H9 (cell line): ENCODE data around the gene ZNF444. TPM values are rescaled to one million over a fixed set of nuclear protein-coding genes. Genes with fewer than 3 reads are reported as not detected.

Experiments used
- DNase-seq: peaks from one replicate; pipeline ENCODE4 v3.0.0-alpha.2; 2017
- H2AFZ ChIP-seq: one replicate; pipeline ENCODE4 v1.6.1; 2013; ENCODE audit warnings: mild to moderate bottlenecking, low read length, control low read depth, moderate library complexity
- H2AK5ac ChIP-seq: 2 replicates; pipeline ENCODE4 v1.6.1; 2013; ENCODE audit warnings: low read length, control low read depth, mixed read lengths; ENCODE audit not compliant: insufficient read length
- H2BK120ac ChIP-seq: one replicate; pipeline ENCODE4 v1.6.1; 2013; ENCODE audit warnings: low read depth, mild to moderate bottlenecking, low read length, control low read depth, inconsistent platforms; ENCODE audit not compliant: poor library complexity, severe bottlenecking
- H2BK12ac ChIP-seq: 2 replicates; pipeline ENCODE4 v1.6.1; 2013; ENCODE audit warnings: low read length, control low read depth, mixed read lengths, low read depth; ENCODE audit not compliant: insufficient read length
- H2BK15ac ChIP-seq: 2 replicates; pipeline ENCODE4 v1.6.1; 2013; ENCODE audit warnings: low read depth, low read length, control low read depth
- H2BK20ac ChIP-seq: one replicate; pipeline ENCODE4 v1.6.1; 2013; ENCODE audit warnings: low read depth, mild to moderate bottlenecking, low read length, control low read depth, inconsistent platforms; ENCODE audit not compliant: poor library complexity, severe bottlenecking
- H2BK5ac ChIP-seq: 2 replicates; pipeline ENCODE4 v1.6.1; 2013; ENCODE audit warnings: low read length, control low read depth, mixed read lengths; ENCODE audit not compliant: insufficient read length
- H3K14ac ChIP-seq: 2 replicates; pipeline ENCODE4 v1.6.1; 2013; ENCODE audit warnings: low read length, control low read depth; ENCODE audit not compliant: insufficient read depth
- H3K18ac ChIP-seq: 2 replicates; pipeline ENCODE4 v1.6.1; 2013; ENCODE audit warnings: low read depth, mild to moderate bottlenecking, mixed read lengths, low read length, control low read depth; ENCODE audit not compliant: insufficient read length
- H3K23ac ChIP-seq: 2 replicates; pipeline ENCODE4 v1.6.1; 2013; ENCODE audit warnings: low read length, control low read depth, mixed read lengths, low read depth; ENCODE audit not compliant: insufficient read length
- H3K23me2 ChIP-seq: 2 replicates; pipeline ENCODE4 v1.6.1; 2013; ENCODE audit warnings: low read depth, mild to moderate bottlenecking, mixed read lengths, low read length, control low read depth; ENCODE audit not compliant: insufficient read length, poor library complexity, severe bottlenecking
- H3K27ac ChIP-seq: 2 replicates; pipeline ENCODE4 v1.5.1; 2013; ENCODE audit warnings: low read length, control low read depth, mixed read lengths, low read depth; ENCODE audit not compliant: insufficient read length
- H3K27me3 ChIP-seq: 2 replicates; pipeline ENCODE4 v1.6.1; 2013; ENCODE audit warnings: low read length, control low read depth, inconsistent platforms; ENCODE audit not compliant: insufficient read depth
- H3K4ac ChIP-seq: 2 replicates; pipeline ENCODE4 v1.6.1; 2013; ENCODE audit warnings: low read depth, mild to moderate bottlenecking, control low read depth, inconsistent platforms, low read length, moderate library complexity
- H3K4me1 ChIP-seq: 2 replicates; pipeline ENCODE4 v1.6.1; 2013; ENCODE audit warnings: low read length, control low read depth, inconsistent platforms; ENCODE audit not compliant: insufficient read depth
- H3K4me2 ChIP-seq: 2 replicates; pipeline ENCODE4 v1.6.1; 2013; ENCODE audit warnings: low read length, control low read depth, mixed read lengths; ENCODE audit not compliant: insufficient read length, insufficient read depth
- H3K56ac ChIP-seq: 2 replicates; pipeline ENCODE4 v1.6.1; 2013; ENCODE audit warnings: low read depth, mild to moderate bottlenecking, mixed read lengths, low read length, control low read depth; ENCODE audit not compliant: insufficient read length
- H3K79me1 ChIP-seq: 2 replicates; pipeline ENCODE4 v1.6.1; 2013; ENCODE audit warnings: low read depth, mild to moderate bottlenecking, moderate library complexity, low read length, control low read depth, inconsistent platforms; ENCODE audit not compliant: insufficient read depth, poor library complexity, severe bottlenecking
- H3K79me2 ChIP-seq: 2 replicates; pipeline ENCODE4 v1.6.1; 2013; ENCODE audit warnings: low read length, control low read depth, inconsistent platforms; ENCODE audit not compliant: insufficient read depth
- H3K9ac ChIP-seq: 2 replicates; pipeline ENCODE4 v1.6.1; 2013; ENCODE audit warnings: low read length, control low read depth, mixed read lengths; ENCODE audit not compliant: insufficient read length; ENCODE audit errors: extremely low read depth
- H3K9me3 ChIP-seq: one replicate; pipeline ENCODE4 v1.6.1; 2013; ENCODE audit warnings: low read depth, low read length, inconsistent platforms; ENCODE audit not compliant: control insufficient read depth
- H3T11ph ChIP-seq: one replicate; pipeline ENCODE4 v1.6.1; 2013; ENCODE audit warnings: mild to moderate bottlenecking, low read length, control low read depth, inconsistent platforms
- H4K20me1 ChIP-seq: one replicate; pipeline ENCODE4 v1.6.1; 2013; ENCODE audit not compliant: control insufficient read depth, insufficient read length, insufficient read depth
- H4K5ac ChIP-seq: 2 replicates; pipeline ENCODE4 v1.6.1; 2013; ENCODE audit warnings: low read depth, mild to moderate bottlenecking, mixed read lengths, low read length, control low read depth; ENCODE audit not compliant: insufficient read length
- H4K8ac ChIP-seq: replicated peaks from 2 replicates; pipeline ENCODE4 v1.6.1; 2013; ENCODE audit warnings: low read length, control low read depth, mixed read lengths, low read depth; ENCODE audit not compliant: insufficient read length
- H4K91ac ChIP-seq: 2 replicates; pipeline ENCODE4 v1.6.1; 2013; ENCODE audit warnings: low read depth, mild to moderate bottlenecking, moderate library complexity, mixed read lengths, low read length, control low read depth; ENCODE audit not compliant: insufficient read length
- H3K27ac Mint-ChIP-seq, 3 experiments: 2 replicates in 2 of 3; 3 replicates in 1 of 3; pipeline ENCODE4 v1.8.0; 2020 to 2021; ENCODE audit warnings: mixed read lengths in 3 of 3, mild to moderate bottlenecking in 1 of 3, moderate library complexity in 1 of 3
- H3K27me3 Mint-ChIP-seq: 2 replicates; pipeline ENCODE4 v1.8.0; 2021; ENCODE audit warnings: low read depth, mild to moderate bottlenecking, moderate library complexity, mixed read lengths
- H3K36me3 Mint-ChIP-seq, 3 experiments: 2 replicates in 2 of 3; 3 replicates in 1 of 3; pipeline ENCODE4 v1.8.0; 2020 to 2021; ENCODE audit warnings: low read depth in 3 of 3, mixed read lengths in 3 of 3; ENCODE audit not compliant: insufficient read depth in 1 of 3
- H3K4me1 Mint-ChIP-seq, 2 experiments: 2 replicates each; pipeline ENCODE4 v1.8.0; 2020; ENCODE audit warnings: mixed read lengths in 2 of 2
- H3K4me3 Mint-ChIP-seq, 2 experiments: 2 replicates in 1 of 2; 3 replicates in 1 of 2; pipeline ENCODE4 v1.8.0; 2020 to 2021; ENCODE audit warnings: mild to moderate bottlenecking in 2 of 2, mixed read lengths in 2 of 2, moderate library complexity in 1 of 2
- H3K9me3 Mint-ChIP-seq, 2 experiments: 2 replicates in 1 of 2; 3 replicates in 1 of 2; pipeline ENCODE4 v1.8.0; 2020; ENCODE audit warnings: mild to moderate bottlenecking in 2 of 2, mixed read lengths in 2 of 2, moderate library complexity in 1 of 2
- WGBS: extraction: QIAGEN DNeasy Blood & Tissue Kit; methylation state at CpG from one replicate; pipeline ENCODE4 v1.1.7; 2013; ENCODE audit warnings: missing lambda C conversion rate, low lambda C conversion rate, mixed read lengths; ENCODE audit not compliant: insufficient read length; ENCODE audit errors: extremely low coverage; 5-methylcytosine and 5-hydroxymethylcytosine counted together
- total RNA-seq: library from RNA; stranded (reverse); gene quantifications from 2 replicates; pipeline ENCODE4 v1.2.1, GENCODE V29; 2021
- TF ChIP-seq, protein P1 (sequence below): fragments of 200-600 bp; sonication (generic); conservative IDR thresholded peaks from 3 replicates; pipeline ENCODE4 v1.8.0; 2021; ENCODE audit warnings: antibody characterized with exemption, mild to moderate bottlenecking

ZNF444 gene
- total RNA-seq, 1 experiment from 2014 or later: 49.7 TPM

GRCh38 chr19:56111601-56112312 lies 29.3 kb upstream of the ZNF444 start:
- H3K56ac ChIP-seq: no peak overlapping the region
- H3K4me1 ChIP-seq: peaks cover 13% of the 10 kb centered on the region
- H3K9ac ChIP-seq: no peak overlapping the region
- Mint-ChIP-seq H3K9me3 (no peaks in the 10 kb centered on the region; a peak in 1 of 5 replicates), H3K4me1 (peaks cover 63 to 74% of the 10 kb centered on the region in 2 experiments), H3K36me3 (peaks cover under 1 to 8% (median 2%) of the 10 kb centered on the region in 3 experiments; a peak in 5 of 7 replicates), H3K27ac (peak overlapping the region; percentile 59 to 73 (median 61); a peak in 2 of 7 replicates), H3K27me3 (no peaks in the 10 kb centered on the region), H3K4me3 (no peak overlapping the region)
- no peak overlapping the region for H3K18ac ChIP-seq
- no peak overlapping the region for H2AFZ ChIP-seq
- no peak overlapping the region for H4K91ac ChIP-seq
- no peak overlapping the region for H3K23ac ChIP-seq
- H3K79me2 ChIP-seq: peaks cover 72% of the 10 kb centered on the region
- H2AK5ac ChIP-seq: no peak overlapping the region
- DNase-seq: no peak
- TF ChIP-seq, protein P1, sequence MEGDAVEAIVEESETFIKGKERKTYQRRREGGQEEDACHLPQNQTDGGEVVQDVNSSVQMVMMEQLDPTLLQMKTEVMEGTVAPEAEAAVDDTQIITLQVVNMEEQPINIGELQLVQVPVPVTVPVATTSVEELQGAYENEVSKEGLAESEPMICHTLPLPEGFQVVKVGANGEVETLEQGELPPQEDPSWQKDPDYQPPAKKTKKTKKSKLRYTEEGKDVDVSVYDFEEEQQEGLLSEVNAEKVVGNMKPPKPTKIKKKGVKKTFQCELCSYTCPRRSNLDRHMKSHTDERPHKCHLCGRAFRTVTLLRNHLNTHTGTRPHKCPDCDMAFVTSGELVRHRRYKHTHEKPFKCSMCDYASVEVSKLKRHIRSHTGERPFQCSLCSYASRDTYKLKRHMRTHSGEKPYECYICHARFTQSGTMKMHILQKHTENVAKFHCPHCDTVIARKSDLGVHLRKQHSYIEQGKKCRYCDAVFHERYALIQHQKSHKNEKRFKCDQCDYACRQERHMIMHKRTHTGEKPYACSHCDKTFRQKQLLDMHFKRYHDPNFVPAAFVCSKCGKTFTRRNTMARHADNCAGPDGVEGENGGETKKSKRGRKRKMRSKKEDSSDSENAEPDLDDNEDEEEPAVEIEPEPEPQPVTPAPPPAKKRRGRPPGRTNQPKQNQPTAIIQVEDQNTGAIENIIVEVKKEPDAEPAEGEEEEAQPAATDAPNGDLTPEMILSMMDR: no peak
- H2BK5ac ChIP-seq: no peak overlapping the region
- no peak overlapping the region for H2BK20ac ChIP-seq
- H3K4ac ChIP-seq: no peak overlapping the region
- no peak overlapping the region for H4K5ac ChIP-seq
- H3K4me2 ChIP-seq: no peak overlapping the region
- no peak overlapping the region for H2BK15ac ChIP-seq
- no peaks in the 10 kb centered on the region for H3K79me1 ChIP-seq
- peaks cover 3% of the 10 kb centered on the region for H4K20me1 ChIP-seq
- H3K9me3 ChIP-seq: no peaks in the 10 kb centered on the region
- no CpG with 5 or more reads among the region's 24 CpGs for WGBS
- no peak overlapping the region for H3K27ac ChIP-seq
- H4K8ac ChIP-seq: no peak overlapping the region
- H3K14ac ChIP-seq: no peak overlapping the region
- H3K23me2 ChIP-seq: no peaks in the 10 kb centered on the region
- no peak overlapping the region for H2BK12ac ChIP-seq
- no peak overlapping the region for H3T11ph ChIP-seq
- H2BK120ac ChIP-seq: no peak overlapping the region
- H3K27me3 ChIP-seq: no peaks in the 10 kb centered on the region
